HEK293T (cell line): Measurements from ENCODE around the gene ACLY.

ENCODE experiments used
- BHLHE40 ChIP-seq: fragments of 450-650 bp; IDR thresholded peaks from 2 replicates; pipeline ENCODE4 v1.6.1; 2016; ENCODE audit warnings: mild to moderate bottlenecking, moderate library complexity, borderline replicate concordance
- CTBP1 ChIP-seq: fragments of 450-650 bp; IDR thresholded peaks from 2 replicates; pipeline ENCODE4 v1.6.1; 2016; ENCODE audit warnings: borderline replicate concordance
- ELF4 ChIP-seq: fragments of 450-650 bp; IDR thresholded peaks from 2 replicates; pipeline ENCODE4 v1.6.1; 2017; ENCODE audit warnings: antibody characterized with exemption
- SP1 ChIP-seq: fragments of 450-650 bp; IDR thresholded peaks from 2 replicates; pipeline ENCODE4 v1.6.1; 2017
- SUZ12 ChIP-seq: fragments of 450-650 bp; IDR thresholded peaks from 2 replicates; pipeline ENCODE4 v1.6.1; 2016; ENCODE audit warnings: mild to moderate bottlenecking
- ZNF384 ChIP-seq: fragments of 450-650 bp; IDR thresholded peaks from 2 replicates; pipeline ENCODE4 v1.6.1; 2016

DNA sequence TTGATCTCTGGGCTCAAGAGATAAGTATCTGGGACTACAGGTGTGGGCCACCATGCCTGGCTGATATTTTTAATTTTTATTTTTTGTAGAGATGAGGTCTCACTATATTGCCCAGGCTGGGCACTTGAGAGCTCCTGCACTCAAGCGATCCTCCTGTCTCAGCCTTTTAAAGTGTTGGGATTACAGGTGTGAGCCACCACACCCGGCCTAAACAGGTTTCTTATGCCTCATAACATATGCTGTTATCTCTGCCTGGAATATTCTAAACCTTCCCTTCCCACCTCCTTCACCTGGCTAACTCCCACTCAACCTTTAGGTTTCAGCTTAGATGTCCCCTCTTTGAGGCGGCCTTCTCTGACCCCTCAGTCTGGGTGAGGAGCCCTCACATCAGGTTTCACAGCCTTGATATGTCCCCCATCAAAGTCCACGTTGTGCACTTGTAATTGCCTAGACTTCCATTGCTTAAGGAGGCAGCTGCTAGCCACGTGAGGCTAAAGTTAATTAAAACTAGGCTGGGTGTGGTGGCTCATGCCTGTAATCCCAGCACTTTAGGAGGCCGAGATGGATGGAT lies 39.2 kb upstream of the ACLY start:
- TF ChIP-seq BHLHE40 (no peak), ELF4 (no peak), SP1 (no peak), CTBP1 (no peak), SUZ12 (no peak), ZNF384 (no peak)
